LNCaP clone FGC (cell line): ENCODE results near the gene NUDT1.
A peak's percentile ranks its signal among the peaks of the same experiment; 100 is the strongest.

Experiments
- DNase-seq: peaks from one replicate; pipeline ENCODE4 v3.0.0-alpha.2; 2011; ENCODE audit warnings: low read depth
- H3K4me3 ChIP-seq: 2 replicates; pipeline ENCODE4 v1.5.1; 2011; ENCODE audit warnings: mild to moderate bottlenecking, low read depth, low read length, control low read depth
- CTCF ChIP-seq: IDR thresholded peaks from 2 replicates; pipeline ENCODE4 v1.5.1; 2012; ENCODE audit warnings: mild to moderate bottlenecking; ENCODE audit not compliant: control insufficient read depth, insufficient read depth; ENCODE audit errors: extremely low read depth

The NUDT1 gene

GRCh38 chr7:2241580-2242540 is at the start of gene NUDT1, which contains the start of gene MRM2:
TSS of gene NUDT1 (plus strand) at chr7:2242226. CDS start at chr7:2244575, 2,349 bp downstream.
TSS of gene MRM2 (minus strand) at chr7:2242205. CDS start at chr7:2242169, 36 bp downstream.
- peak within 1 kb of the TSS; percentile 92 for H3K4me3 ChIP-seq
- no peak for TF ChIP-seq CTCF
- peak; percentile 22 for DNase-seq

DNA sequence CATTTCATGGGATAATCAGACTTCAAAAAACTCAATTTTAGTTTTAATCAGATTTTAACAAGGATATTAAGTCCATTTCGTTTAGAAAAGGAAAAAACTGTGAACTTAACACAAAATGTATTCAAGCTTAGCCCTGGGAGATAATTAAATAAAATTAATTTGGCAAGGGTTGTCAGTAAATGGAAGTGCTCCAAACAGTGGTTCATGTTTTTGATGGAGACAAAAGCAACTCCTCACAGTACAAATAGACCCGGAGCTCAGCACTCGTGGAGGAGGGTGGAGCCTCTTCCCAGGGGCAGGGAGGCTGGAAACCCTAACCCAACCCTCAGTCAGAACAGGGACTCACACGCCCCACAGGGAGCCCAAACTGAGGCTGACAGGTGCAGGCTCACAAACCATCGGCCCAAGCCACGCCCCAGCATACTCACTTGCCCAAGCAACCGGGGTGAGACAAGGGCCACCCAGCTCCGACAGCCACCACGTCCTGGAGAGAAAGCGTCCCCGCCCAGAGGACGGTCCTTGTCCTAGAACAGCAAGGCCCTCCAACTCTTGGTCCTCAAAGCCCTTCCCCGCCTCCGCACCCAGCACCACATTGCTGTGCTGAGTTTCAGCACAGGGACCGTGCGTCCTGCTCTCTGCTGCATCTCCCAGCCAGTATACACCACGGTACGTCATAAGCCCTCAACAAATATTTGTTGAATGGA is 49.0 kb upstream of the NUDT1 start:
- no peak for TF ChIP-seq CTCF
- H3K4me3 ChIP-seq = peak overlapping the region; percentile 30
- peak; percentile 87 for DNase-seq

GRCh38 chr7:2193575-2194305 is 48.3 kb upstream of the NUDT1 start:
- no peak for DNase-seq
- TF ChIP-seq CTCF = no peak
- peak overlapping the region; percentile 30 for H3K4me3 ChIP-seq

DNA sequence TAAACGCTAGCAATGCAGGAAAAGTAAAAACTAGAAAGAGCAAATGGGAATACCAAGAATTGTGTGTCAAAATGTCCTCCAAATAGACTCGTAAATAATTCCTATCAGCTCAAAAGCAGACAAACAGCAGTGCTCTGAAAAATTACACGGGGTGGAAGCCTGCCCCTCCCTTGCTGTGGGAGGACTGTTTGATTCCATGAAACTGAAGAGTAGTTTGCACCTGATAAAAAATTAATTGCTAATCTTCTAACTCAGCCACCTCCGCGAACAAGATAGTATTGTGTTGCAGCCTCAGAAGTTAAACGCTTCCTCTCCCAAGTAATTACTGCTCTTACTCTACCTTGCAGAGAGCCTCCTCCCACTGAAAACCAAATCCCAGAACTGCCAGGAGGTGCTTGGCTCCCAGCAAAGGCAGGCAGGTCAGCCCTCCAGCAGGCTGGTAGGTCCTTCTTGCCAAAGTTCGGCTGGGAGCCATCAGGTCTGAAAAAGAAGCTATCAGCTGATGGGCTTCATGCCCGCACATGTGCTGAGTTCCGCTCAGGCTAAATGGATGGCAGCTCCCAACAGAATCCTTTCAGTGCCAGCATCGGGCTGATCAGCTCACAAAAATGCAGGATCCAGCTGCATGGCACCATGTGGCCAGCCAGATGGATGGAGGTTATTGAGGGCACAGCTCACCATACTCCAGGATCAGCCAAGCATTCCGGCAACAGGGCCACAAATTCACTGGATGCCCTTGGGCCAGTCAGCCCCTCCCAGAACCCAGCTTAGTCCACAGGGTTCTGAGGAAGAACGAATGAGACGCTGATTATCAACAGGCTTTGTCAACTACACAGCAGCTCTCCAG is 46.4 kb upstream of the NUDT1 start:
- TF ChIP-seq CTCF = no peak
- DNase-seq = no peak
- no peak overlapping the region for H3K4me3 ChIP-seq

DNA sequence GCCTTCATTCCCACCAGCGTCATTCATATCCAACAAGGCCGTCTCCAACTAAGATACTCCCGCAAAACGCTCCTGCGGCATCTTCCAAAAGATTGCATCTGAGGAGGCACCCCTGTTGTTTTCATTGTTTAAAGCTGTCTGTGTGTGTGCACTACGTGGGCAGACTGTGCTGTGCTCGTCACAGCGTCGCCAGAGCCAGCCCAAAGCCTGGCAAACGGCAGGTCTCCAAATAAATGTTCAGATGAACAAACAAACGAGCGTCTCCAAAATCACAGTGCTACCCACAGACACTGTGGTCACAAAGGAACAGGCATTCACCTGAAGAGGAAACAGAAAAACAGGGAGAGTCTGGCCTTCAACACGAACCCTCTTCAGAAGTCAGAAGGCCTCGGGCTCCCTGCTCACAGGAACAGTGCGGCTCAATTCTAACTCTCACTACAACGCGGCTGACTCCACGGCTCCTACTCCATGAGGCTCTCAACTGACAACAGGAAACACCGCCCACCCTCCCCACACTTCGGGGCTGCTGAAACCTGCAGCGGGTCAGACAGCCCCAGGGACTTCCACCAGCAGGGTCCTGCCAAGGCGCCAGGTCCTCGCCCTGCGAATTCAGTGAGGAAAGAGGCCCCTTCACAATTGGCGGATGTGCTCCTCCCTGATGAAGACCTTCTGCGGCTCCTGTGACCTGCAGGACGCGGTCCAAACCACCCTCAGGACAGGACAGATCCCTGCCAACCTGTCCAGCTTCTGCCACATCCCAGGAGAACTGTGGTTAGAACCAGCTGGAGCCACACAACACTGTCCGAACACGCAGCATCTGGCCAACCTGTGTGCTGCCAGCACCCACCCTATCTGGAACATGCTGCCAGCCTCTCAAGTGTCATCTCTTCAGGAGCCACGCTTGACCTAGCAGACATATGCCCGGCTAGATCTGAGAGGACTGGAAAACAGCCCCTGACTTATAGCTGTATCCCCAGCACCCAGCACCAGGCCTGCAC is 45.3 kb upstream of the NUDT1 start:
- peak; percentile 68 for DNase-seq

More for the DNA sequence above, 45.3 kb upstream of the NUDT1 start:
- H3K4me3 ChIP-seq = no peak overlapping the region
- TF ChIP-seq CTCF = no peak
